Measurements from ENCODE around the gene SLC49A3.
A peak's percentile ranks its signal among the peaks of the same experiment; 100 is the strongest.

SLC49A3 gene

GRCh38 chr4:683247-683897, 5.6 kb downstream of the SLC49A3 start:
- Histone ChIP-seq H3K9ac (ENCODE audit: low read depth, low read length) (no peak overlapping the region), H3K9me3 (ENCODE audit: control insufficient read depth, insufficient read depth, low read length) (no peaks in the 10 kb centered on the region), H3K36me3 (ENCODE audit: insufficient read depth, low read length) (no peaks in the 10 kb centered on the region), H3K4me1 (ENCODE audit: insufficient read depth, low read length) (peaks cover 5% of the 10 kb centered on the region; the same call in 1 of the 2 replicates)

GRCh38 chr4:682490-683172, 6.3 kb downstream of the SLC49A3 start:
- Histone ChIP-seq H3K4me1 (ENCODE audit: insufficient read depth, low read length) (peaks cover 5% of the 10 kb centered on the region; the same call in 1 of the 2 replicates), H3K36me3 (ENCODE audit: insufficient read depth, low read length) (no peaks in the 10 kb centered on the region), H3K9me3 (ENCODE audit: control insufficient read depth, insufficient read depth, low read length) (no peaks in the 10 kb centered on the region), H3K9ac (ENCODE audit: low read depth, low read length) (no peak overlapping the region)

DNA sequence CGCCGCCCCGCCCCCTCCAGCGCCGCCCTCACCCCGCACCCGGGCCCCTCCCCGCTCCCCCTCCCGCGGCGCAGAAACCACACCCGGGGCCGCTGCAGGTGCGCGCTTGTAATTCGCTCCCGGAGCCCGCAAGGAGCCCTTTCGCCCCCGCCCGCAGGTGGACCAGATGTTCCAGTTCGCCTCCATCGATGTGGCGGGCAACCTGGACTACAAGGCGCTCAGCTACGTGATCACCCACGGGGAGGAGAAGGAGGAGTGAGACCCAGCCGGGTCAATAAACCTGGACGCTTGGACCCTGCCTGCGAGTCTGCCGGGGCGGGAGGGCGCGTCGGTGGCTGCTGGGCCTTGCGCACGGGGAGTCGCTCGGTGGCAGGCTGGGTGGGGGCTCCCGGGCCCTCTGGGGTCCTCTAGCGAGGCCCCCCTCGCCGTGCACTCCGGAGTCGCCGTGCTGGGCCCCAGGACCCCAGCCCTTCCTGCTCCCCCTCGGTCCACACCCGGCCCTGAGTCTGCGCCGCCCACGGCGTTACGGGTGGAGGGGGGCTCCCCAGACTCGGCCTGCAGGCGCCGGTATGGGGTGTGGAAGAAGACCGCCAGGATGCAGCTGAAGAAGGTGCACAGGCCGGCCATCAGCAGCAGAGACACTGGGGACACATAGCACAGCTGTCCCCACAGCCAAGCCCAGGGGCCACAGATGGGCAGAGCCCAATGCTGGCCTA, 7.1 kb downstream of the SLC49A3 start:
- Histone ChIP-seq H3K4me1 (ENCODE audit: insufficient read depth, low read length) (peaks cover 5% of the 10 kb centered on the region; the same call in 1 of the 2 replicates), H3K9ac (ENCODE audit: low read depth, low read length) (peak overlapping the region; percentile 31; the same call in 1 of the 2 replicates), H3K9me3 (ENCODE audit: control insufficient read depth, insufficient read depth, low read length) (no peaks in the 10 kb centered on the region), H3K36me3 (ENCODE audit: insufficient read depth, low read length) (no peaks in the 10 kb centered on the region)

DNA sequence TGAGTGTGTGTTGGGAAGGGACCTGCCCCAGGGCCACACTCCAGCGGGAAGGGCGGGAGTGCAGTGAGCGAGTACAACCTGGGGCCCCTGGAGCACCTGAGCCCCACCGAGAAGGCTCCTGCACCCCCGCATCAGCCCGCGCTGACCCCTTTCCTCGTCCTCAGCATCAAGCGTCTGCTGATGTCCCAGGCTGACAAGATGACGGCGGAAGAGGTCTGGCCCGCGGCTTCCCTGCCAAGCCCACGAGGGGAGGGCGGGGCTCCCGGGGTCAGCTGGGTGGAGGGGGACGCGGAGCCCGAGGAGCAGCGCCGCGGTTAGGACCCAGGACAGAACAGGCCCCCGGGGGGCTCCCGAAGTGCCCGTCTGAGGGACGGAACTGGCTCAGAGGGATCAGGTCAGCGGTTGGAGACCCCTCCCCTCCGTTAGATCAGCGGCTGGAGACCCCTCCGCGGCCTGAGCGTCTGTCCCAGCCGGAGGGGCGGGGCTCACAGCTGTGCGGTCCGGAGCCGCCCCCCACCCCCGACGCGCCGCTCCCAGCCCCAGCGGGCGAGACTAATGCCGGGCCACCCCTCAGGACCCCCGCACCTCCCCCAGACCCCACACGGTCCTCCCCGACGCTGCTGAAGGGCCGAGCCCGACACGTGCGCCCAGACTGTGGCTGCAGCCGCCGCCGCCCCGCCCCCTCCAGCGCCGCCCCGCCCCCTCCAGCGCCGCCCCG, 7.9 kb downstream of the SLC49A3 start:
- Histone ChIP-seq H3K9me3 (ENCODE audit: control insufficient read depth, insufficient read depth, low read length) (no peaks in the 10 kb centered on the region), H3K36me3 (ENCODE audit: insufficient read depth, low read length) (no peaks in the 10 kb centered on the region), H3K9ac (ENCODE audit: low read depth, low read length) (peak overlapping the region; percentile 51), H3K4me1 (ENCODE audit: insufficient read depth, low read length) (peaks cover 5% of the 10 kb centered on the region; the same call in 1 of the 2 replicates)

- no peaks in the 10 kb centered on the region for H3K9me3 ChIP-seq (ENCODE audit: control insufficient read depth, insufficient read depth, low read length)
- H3K9ac ChIP-seq (ENCODE audit: low read depth, low read length), result peak overlapping the region; percentile 51
- no peaks in the 10 kb centered on the region for H3K36me3 ChIP-seq (ENCODE audit: insufficient read depth, low read length)
- peaks cover 5% of the 10 kb centered on the region; the same call in 1 of the 2 replicates for H3K4me1 ChIP-seq (ENCODE audit: insufficient read depth, low read length)
These were observed 8.4 kb downstream of the SLC49A3 start for GRCh38 chr4:680551-680927.

- H3K4me1 ChIP-seq (ENCODE audit: insufficient read depth, low read length), result peaks cover 5% of the 10 kb centered on the region; the same call in 1 of the 2 replicates
- no peaks in the 10 kb centered on the region for H3K9me3 ChIP-seq (ENCODE audit: control insufficient read depth, insufficient read depth, low read length)
- peak overlapping the region; percentile 51; the same call in 1 of the 2 replicates for H3K9ac ChIP-seq (ENCODE audit: low read depth, low read length)
- H3K36me3 ChIP-seq (ENCODE audit: insufficient read depth, low read length), result no peaks in the 10 kb centered on the region
These were observed 8.9 kb downstream of the SLC49A3 start for GRCh38 chr4:680091-680490.

- Histone ChIP-seq H3K36me3 (ENCODE audit: insufficient read depth, low read length) (no peaks in the 10 kb centered on the region), H3K4me1 (ENCODE audit: insufficient read depth, low read length) (peaks cover 5% of the 10 kb centered on the region; the same call in 1 of the 2 replicates), H3K9me3 (ENCODE audit: control insufficient read depth, insufficient read depth, low read length) (no peaks in the 10 kb centered on the region), H3K9ac (ENCODE audit: low read depth, low read length) (no peak overlapping the region)
These were observed 9.3 kb downstream of the SLC49A3 start for GRCh38 chr4:679629-680028.

- H3K36me3 ChIP-seq (ENCODE audit: insufficient read depth, low read length), result no peaks in the 10 kb centered on the region
- peaks cover 5% of the 10 kb centered on the region; the same call in 1 of the 2 replicates for H3K4me1 ChIP-seq (ENCODE audit: insufficient read depth, low read length)
- no peak overlapping the region for H3K9ac ChIP-seq (ENCODE audit: low read depth, low read length)
- no peaks in the 10 kb centered on the region for H3K9me3 ChIP-seq (ENCODE audit: control insufficient read depth, insufficient read depth, low read length)
These were observed 9.9 kb downstream of the SLC49A3 start for GRCh38 chr4:679104-679481.

DNA sequence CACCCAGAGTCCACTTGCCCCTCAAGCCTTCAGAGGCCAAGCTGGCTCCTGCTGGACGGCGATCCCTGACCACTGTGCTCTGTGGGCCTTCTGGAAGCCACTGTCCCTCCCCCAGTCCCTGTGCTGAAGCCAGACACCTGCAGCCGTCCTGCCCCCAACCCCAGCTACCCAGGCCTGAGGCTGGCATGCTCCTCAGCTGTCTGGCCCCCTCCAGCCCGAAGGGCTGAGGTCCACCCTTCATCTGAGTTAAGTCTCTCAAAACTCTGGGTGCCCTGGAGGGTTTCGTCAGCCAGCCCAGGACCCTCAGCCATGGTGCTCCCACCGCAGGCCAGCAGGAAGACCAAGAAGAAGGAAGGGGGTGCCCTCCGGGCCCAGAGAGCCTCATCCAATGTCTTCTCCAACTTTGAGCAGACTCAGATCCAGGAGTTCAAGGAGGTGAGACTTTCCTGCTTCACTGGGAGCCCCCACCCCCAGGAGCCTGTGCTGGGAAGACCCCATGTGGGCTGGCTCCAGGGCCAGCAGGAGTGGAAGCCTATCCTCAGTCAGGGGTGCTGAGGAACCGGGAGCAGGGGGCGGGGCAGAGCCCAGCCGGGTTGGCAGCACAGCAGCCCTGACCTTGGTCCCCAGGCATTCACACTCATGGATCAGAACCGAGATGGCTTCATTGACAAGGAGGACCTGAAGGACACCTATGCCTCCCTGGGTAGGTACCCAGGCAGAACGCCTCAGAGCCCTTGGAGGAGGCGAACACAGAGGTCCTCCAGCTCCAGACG, 10.4 kb downstream of the SLC49A3 start:
- H3K9me3 ChIP-seq (ENCODE audit: control insufficient read depth, insufficient read depth, low read length), result no peaks in the 10 kb centered on the region
- H3K9ac ChIP-seq (ENCODE audit: low read depth, low read length), result no peak overlapping the region
- H3K36me3 ChIP-seq (ENCODE audit: insufficient read depth, low read length), result no peaks in the 10 kb centered on the region
- H3K4me1 ChIP-seq (ENCODE audit: insufficient read depth, low read length), result peaks cover under 1% of the 10 kb centered on the region; the same call in 1 of the 2 replicates

DNA sequence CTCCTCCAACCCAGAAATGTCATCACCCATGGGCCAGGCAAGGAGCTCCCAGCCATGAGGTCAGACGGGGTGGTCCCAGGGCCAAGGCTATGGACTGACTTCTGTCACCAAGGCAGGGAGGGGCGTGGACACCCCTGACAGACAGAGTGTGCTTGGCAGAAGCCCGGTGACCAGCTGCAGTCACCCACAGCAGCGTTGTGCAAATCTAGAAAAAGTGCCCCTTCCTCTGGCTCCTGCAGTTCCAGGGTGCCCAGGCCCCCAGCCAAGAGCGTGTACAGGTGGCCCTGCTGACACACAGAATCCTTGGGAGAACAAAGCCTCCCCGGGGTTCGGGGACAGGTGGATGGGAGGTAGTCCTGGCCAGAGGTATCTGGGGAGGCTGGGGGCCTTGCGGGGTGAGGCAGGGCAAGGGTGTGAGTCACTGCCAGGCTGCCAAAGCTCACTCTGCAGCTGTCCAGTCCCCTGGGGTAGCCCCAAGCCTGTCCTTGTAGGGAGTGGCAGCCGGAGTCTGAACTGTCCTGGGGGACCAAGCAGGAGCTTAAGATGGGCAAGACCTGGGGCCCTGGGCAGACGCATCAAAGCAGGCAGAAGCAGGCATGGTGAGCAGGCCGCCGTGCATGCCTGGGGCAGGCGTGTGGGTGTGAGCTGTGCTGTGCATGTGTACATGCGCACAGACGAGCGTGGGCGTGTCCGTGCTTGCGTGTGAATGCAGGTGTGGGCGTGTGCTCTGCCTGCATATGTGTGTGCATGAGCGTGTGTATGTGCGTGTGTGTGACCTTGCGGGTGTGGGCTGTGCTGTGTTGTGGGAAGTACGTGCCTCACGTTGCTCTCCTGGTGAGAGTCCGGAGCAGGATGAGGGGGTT, 11.3 kb downstream of the SLC49A3 start:
- Histone ChIP-seq H3K36me3 (ENCODE audit: insufficient read depth, low read length) (no peaks in the 10 kb centered on the region; the same call in 1 of the 2 replicates), H3K9ac (ENCODE audit: low read depth, low read length) (no peak overlapping the region), H3K9me3 (ENCODE audit: control insufficient read depth, insufficient read depth, low read length) (no peaks in the 10 kb centered on the region), H3K4me1 (ENCODE audit: insufficient read depth, low read length) (no peaks in the 10 kb centered on the region; the same call in 1 of the 2 replicates)

DNA sequence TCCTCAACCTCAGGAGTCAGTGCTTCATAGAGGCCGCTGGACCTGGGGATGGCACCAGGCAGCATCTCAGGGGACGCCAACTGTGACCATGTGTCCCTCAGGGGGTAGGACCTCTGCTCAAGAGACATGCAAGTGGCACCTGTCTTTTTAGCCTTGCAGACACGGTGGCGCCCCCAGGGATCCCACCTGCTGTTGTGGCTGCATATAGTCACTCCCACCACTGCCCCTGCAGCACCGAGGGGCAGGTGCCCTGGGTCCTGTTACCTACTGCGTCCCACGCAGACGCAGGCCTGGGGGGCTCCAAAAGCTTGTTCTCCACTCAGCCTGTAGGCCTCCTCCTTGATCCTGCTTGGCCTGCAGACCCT, 12.1 kb downstream of the SLC49A3 start:
- no peaks in the 10 kb centered on the region; the same call in 1 of the 2 replicates for H3K36me3 ChIP-seq (ENCODE audit: insufficient read depth, low read length)
- H3K4me1 ChIP-seq (ENCODE audit: insufficient read depth, low read length), result no peaks in the 10 kb centered on the region; the same call in 1 of the 2 replicates
- no peaks in the 10 kb centered on the region for H3K9me3 ChIP-seq (ENCODE audit: control insufficient read depth, insufficient read depth, low read length)
- no peak overlapping the region for H3K9ac ChIP-seq (ENCODE audit: low read depth, low read length)

DNA sequence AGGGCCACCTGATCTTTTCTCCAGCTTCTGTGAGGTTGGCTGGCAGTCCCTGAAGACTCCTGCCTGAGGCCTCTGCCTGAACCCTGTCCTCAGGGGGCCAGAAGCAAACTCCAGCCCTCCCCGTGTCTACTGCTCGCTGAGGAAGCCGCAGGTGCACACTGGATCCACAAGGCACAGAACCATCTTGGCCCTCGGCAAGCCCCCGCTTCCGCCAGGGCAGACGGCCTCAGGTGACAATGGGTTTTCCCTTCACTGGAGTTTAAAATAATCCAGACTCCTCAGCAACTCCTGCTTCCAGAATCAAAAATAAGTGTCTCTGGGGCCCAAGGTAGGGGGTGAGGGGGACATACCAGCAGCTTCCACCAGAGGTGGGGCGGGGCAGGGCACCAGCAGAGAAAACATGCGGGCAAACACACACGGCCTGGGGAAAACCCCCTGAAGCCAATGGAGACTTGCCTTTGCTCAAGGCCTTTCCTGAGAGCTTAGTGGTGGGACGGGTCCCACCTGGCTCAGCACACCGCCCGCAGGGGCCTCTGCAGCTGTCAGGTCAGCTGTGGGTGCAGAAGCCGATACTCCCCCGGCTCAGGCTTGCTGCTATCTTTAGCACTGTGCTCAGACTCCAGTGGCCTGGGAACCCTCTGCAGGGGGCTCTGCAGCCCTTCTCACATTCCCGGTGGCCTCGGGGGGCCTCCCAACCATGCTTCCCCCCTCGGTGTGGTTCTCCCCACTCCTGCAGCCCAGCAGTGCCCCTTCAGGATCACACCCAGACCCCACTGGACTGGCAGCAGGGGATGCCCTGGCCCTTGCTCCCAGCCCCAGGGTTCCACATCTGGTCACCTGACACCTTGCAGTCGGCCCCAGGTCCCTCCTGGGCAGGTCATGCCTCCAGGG, 12.7 kb downstream of the SLC49A3 start:
- H3K4me1 ChIP-seq (ENCODE audit: insufficient read depth, low read length), result no peaks in the 10 kb centered on the region; the same call in 1 of the 2 replicates

More for the DNA sequence above, 12.7 kb downstream of the SLC49A3 start:
- Histone ChIP-seq H3K9ac (ENCODE audit: low read depth, low read length) (no peak overlapping the region), H3K9me3 (ENCODE audit: control insufficient read depth, insufficient read depth, low read length) (no peaks in the 10 kb centered on the region), H3K36me3 (ENCODE audit: insufficient read depth, low read length) (no peaks in the 10 kb centered on the region; the same call in 1 of the 2 replicates)
